T47D (cell line): ENCODE results near the gene NAALADL1.

Experiments
- DNase-seq, 2 experiments: peaks; one replicate each; pipeline versions ENCODE4 v3.0.0 to v3.0.0-alpha.2; 2011 to 2012; ENCODE audit warnings: low read depth in 1 of 2, low spot score in 1 of 2
- JUND ChIP-seq: IDR thresholded peaks from 2 replicates; pipeline ENCODE4 v1.6.1; 2012; ENCODE audit warnings: low read depth
- in situ Hi-C: cut with HindIII; loops from 2 replicates; pipeline ENCODE4 v1.10.0; 2016; ENCODE audit warnings: low sequenced_read_pairs, low pct_unique_long_range_greater_than_20kb

Gene NAALADL1

GRCh38 chr11:65071907-65072630 lies 13.7 kb upstream of the NAALADL1 start:
- TF ChIP-seq JUND, result no peak
- in situ Hi-C loops, result no loop called here
- no peak for DNase-seq

- in situ Hi-C loops, result no loop called here
Observed at GRCh38 chr11:65069217-65069616, 10.9 kb upstream of the NAALADL1 start.

GRCh38 chr11:65067446-65067845 lies 9.1 kb upstream of the NAALADL1 start:
- TF ChIP-seq JUND, result no peak
- in situ Hi-C loops, result no loop called here
- no peak for DNase-seq

More at GRCh38 chr11:65069217-65069616, 10.9 kb upstream of the NAALADL1 start:
- TF ChIP-seq JUND, result no peak
- DNase-seq, result no peak

DNA sequence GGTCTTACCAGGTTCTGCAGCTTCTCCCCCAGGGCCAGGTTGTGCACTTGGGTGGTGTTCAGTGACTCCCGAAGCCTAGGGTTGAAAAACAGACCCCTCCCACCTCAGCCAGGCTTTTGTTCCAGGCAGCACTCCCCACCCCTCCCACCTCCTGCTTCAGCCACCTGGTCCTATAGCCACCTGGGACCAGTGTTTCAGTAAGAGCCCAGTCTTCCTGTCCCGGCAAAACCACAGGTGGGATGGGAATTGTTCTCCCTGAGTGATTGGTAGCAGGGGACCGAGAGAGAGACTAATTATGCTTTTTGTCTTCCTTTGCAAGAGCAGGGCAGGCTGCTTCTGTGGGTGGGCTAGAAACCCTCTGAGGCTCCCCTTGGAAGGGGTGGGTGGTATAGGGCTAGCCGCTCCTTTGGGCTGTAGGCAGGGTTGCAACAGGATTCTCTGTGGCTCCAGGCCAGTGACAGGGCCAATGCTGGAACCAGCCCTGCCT lies 8.5 kb upstream of the NAALADL1 start:
- in situ Hi-C loops, result no loop called here
- no peak for TF ChIP-seq JUND
- no peak for DNase-seq

- TF ChIP-seq JUND, result no peak
- in situ Hi-C loops, result no loop called here
- no peak for DNase-seq
Observed at GRCh38 chr11:65066315-65066714, 8.0 kb upstream of the NAALADL1 start.

DNA sequence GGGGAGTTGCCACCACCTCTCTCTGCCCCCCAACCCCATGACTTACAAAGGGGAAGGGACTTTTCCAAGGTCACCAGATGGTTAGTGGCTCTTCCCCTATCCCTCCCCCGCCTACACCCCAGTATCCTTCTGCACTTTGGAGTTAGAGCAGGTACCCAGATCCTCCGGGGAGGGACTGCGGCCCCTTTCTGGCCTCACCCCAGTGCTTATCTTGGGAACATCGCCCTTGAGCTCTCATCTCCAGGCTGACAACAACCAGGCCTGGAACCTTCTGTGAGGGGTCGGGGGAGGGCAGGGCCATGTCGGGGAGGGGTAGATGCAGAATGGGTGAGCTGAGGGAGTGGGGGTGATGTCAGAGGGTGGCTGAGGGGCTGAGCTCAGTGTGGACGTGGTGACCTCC lies 7.5 kb upstream of the NAALADL1 start:
- TF ChIP-seq JUND, result no peak

DNA sequence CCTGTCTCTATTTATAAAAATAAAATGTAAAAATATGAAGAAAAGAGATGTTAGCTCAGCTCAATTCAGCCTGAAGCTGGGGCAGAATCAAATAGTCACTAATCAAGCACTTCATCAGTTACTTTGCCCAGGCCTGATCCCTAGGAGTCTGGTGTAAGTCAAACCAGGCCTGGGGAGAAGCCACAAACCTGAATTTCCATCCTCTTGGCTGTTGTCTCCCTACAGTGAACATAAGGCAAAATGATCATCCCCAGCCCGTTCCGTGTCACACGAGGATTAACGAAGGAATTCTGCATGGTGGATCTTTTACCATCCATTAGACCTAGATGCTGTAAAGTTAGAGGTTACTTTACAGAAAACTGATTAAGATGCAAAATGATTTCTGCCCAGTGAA lies 6.5 kb upstream of the NAALADL1 start:
- DNase-seq, result no peak
- no peak for TF ChIP-seq JUND
- in situ Hi-C loops, result no loop called here

More for the DNA sequence above, 7.5 kb upstream of the NAALADL1 start:
- in situ Hi-C loops, result no loop called here
- DNase-seq, result no peak

DNA sequence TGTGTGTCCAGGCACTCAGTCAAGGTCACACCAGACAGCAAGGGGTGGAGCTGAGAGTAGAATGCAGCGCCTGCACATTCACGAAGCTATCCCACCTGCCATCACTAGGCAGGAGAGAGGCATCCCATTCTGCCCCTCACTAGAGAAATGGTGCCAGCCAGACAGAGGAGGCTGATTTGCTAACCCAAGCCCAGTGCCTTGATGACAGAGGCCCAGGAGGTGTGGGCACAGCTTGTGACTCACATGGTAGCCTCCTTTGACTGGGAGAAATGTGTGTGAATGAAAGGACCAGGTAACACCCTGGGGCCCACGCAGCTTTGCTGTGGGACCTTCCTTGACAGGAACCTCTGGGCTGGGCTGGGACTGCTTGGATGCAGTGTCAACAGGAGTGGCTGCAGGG lies 5.2 kb upstream of the NAALADL1 start:
- no peak for DNase-seq
- in situ Hi-C loops, result no loop called here
- TF ChIP-seq JUND, result no peak

- in situ Hi-C loops, result no loop called here
- peak in 1 of 2 experiments; percentile 41 for DNase-seq
- TF ChIP-seq JUND, result no peak
Observed at GRCh38 chr11:65060913-65061408, 2.6 kb upstream of the NAALADL1 start.

GRCh38 chr11:65059959-65060824 lies 1.8 kb upstream of the NAALADL1 start:
- TF ChIP-seq JUND, result no peak
- in situ Hi-C loops, result no loop called here
- DNase-seq, result no peak

- in situ Hi-C loops, result no loop called here
- no peak for DNase-seq
- no peak for TF ChIP-seq JUND
Observed at GRCh38 chr11:65059523-65059922, 1.2 kb upstream of the NAALADL1 start.

- no peak for DNase-seq
- no peak for TF ChIP-seq JUND
- in situ Hi-C loops, result no loop called here
Observed at GRCh38 chr11:65058012-65058411, 341 bp downstream of the NAALADL1 start.

DNA sequence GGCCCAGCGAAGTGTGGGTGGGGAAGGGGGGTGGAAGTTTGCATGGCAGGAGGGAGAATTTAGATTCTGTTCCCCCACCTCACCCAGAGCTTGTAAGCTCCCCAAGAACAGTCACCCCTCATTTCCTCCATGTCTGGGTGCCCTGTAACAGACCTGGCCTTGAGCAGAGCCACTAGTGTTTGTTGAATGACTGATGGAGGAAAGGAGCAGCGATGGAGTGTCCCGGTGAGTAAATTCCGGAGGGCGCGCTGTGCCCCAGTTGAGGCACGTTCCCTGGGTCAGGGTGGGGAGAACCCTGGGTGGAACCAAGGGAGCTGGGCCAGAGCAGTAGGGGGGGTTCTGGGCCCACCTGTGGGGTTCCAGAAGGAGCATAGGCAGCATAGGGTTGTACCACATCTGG lies 827 bp downstream of the NAALADL1 start:
- in situ Hi-C loops, result no loop called here
- DNase-seq, result no peak
- no peak for TF ChIP-seq JUND
